ENCODE data around the gene ESR1.

DNA sequence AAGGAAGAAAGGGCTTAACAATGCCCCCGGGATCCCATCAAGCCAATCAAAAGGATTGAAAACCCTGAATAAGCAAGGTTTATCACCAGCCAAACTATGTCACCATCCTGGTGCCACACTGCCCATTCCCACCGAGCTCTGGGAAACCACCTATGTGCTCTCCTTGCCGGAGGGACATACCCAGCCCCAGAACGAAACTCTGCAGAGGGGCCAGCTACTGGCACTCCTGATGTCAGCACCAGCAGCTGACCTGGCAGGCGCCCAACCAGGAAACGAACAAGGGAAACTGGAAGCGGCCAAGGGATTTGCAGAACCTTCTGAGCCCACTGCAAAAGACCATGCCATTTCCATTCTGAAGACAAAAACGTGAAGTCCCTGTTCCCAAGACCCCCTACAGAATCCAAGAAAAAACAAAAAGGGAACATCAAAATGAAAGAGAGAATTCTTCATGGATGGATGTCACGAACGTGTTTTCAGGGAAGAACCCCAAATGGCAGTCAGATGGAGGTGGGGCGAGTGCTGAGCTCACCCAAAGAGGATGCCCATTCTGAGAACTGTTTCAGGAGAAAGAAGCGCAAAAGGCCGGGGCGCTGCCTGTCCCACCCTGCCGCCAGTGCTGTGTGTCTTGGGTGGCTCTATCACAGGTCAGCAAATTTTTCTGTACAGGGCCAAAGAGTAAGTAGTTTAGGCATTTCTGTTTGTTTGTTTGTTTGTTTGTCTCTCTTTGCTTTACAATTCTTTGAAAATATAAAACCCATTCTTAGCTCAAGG is 305.2 kb downstream of the ESR1 start:
- TF ChIP-seq, protein P1, sequence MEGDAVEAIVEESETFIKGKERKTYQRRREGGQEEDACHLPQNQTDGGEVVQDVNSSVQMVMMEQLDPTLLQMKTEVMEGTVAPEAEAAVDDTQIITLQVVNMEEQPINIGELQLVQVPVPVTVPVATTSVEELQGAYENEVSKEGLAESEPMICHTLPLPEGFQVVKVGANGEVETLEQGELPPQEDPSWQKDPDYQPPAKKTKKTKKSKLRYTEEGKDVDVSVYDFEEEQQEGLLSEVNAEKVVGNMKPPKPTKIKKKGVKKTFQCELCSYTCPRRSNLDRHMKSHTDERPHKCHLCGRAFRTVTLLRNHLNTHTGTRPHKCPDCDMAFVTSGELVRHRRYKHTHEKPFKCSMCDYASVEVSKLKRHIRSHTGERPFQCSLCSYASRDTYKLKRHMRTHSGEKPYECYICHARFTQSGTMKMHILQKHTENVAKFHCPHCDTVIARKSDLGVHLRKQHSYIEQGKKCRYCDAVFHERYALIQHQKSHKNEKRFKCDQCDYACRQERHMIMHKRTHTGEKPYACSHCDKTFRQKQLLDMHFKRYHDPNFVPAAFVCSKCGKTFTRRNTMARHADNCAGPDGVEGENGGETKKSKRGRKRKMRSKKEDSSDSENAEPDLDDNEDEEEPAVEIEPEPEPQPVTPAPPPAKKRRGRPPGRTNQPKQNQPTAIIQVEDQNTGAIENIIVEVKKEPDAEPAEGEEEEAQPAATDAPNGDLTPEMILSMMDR (IDR thresholded peaks at IDR 0.05; ENCODE audit: extremely low read depth in 1 of 2, insufficient read depth in 1 of 2, low read depth in 1 of 2, low read length in 2 of 2): no peak
- TF ChIP-seq POLR2AphosphoS5 (IDR thresholded peaks at IDR 0.05; ENCODE audit: insufficient read depth, low read depth, low read length) (no peak), GATA2 (IDR thresholded peaks at IDR 0.05; ENCODE audit: insufficient read depth, insufficient read length, low read depth, low read length) (no peak), MYC (IDR thresholded peaks at IDR 0.05; ENCODE audit: low read depth, low read length) (no peak), POLR2A (IDR thresholded peaks at IDR 0.05; ENCODE audit: low read depth, low read length) (no peak), EZH2 (IDR thresholded peaks at IDR 0.05; ENCODE audit: borderline replicate concordance, low read depth, low read length, severe bottlenecking) (no peak), JUN (IDR thresholded peaks at IDR 0.05; ENCODE audit: borderline replicate concordance, insufficient read depth, insufficient read length, low read depth) (no peak)
- TF ChIP-seq, protein P2, sequence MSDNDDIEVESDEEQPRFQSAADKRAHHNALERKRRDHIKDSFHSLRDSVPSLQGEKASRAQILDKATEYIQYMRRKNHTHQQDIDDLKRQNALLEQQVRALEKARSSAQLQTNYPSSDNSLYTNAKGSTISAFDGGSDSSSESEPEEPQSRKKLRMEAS (IDR thresholded peaks at IDR 0.05; ENCODE audit: insufficient read depth, insufficient read length): no peak
